ENCODE data around the gene GOT1.

GRCh38 chr10:99460070-99460469, 29.6 kb upstream of the GOT1 start:
- TF ChIP-seq POLR2A (IDR thresholded peaks at IDR 0.05): no peak
- TF ChIP-seq CTCF (IDR thresholded peaks at IDR 0.05): no peak
